Loucy (cell line): ENCODE data around the gene TARBP2.

ENCODE experiments used
- H2AFZ ChIP-seq: fragments of 200-600 bp; sonication (generic); 2 replicates; pipeline ENCODE4 v1.6.0; 2016; ENCODE audit warnings: antibody characterized with exemption, mild to moderate bottlenecking, low read length, moderate library complexity
- H3F3A ChIP-seq: fragments of 200-600 bp; 2 replicates; pipeline ENCODE4 v1.6.0; 2016; ENCODE audit warnings: antibody characterized with exemption, low read depth, mild to moderate bottlenecking
- H3K27me3 ChIP-seq: fragments of 200-600 bp; sonication (generic); 2 replicates; pipeline ENCODE4 v1.6.1; 2014; ENCODE audit warnings: low read length, mild to moderate bottlenecking; ENCODE audit not compliant: insufficient read depth, poor library complexity, severe bottlenecking
- H3K36me3 ChIP-seq: fragments of 200-600 bp; sonication (generic); 2 replicates; pipeline ENCODE4 v1.6.1; 2016; ENCODE audit warnings: low read length; ENCODE audit not compliant: insufficient read depth
- H3K4me1 ChIP-seq: fragments of 200-600 bp; sonication (generic); 2 replicates; pipeline ENCODE4 v1.5.1; 2014; ENCODE audit warnings: low read length, mild to moderate bottlenecking; ENCODE audit not compliant: insufficient read depth, poor library complexity, severe bottlenecking
- H3K4me2 ChIP-seq: fragments of 200-600 bp; sonication (generic); 2 replicates; pipeline ENCODE4 v1.6.0; 2014; ENCODE audit warnings: antibody characterized with exemption, low read length, low read depth, mild to moderate bottlenecking; ENCODE audit not compliant: poor library complexity, severe bottlenecking
- H3K4me3 ChIP-seq: fragments of 200-600 bp; sonication (generic); 2 replicates; pipeline ENCODE4 v1.5.1; 2014; ENCODE audit warnings: low read length, mild to moderate bottlenecking, mixed read lengths; ENCODE audit not compliant: poor library complexity, severe bottlenecking
- H3K79me2 ChIP-seq: fragments of 200-600 bp; sonication (generic); 2 replicates; pipeline ENCODE4 v1.6.1; 2014; ENCODE audit warnings: low read length; ENCODE audit not compliant: insufficient read depth
- H3K9ac ChIP-seq: fragments of 200-600 bp; sonication (generic); 2 replicates; pipeline ENCODE4 v1.6.0; 2014; ENCODE audit warnings: mild to moderate bottlenecking, low read depth, low read length, moderate library complexity; ENCODE audit not compliant: poor library complexity, severe bottlenecking
- H3K9me2 ChIP-seq: fragments of 200-600 bp; sonication (generic); replicated peaks from 2 replicates; pipeline ENCODE4 v1.6.1; 2016; ENCODE audit warnings: low read depth, low read length, mixed read lengths
- H3K9me3 ChIP-seq: fragments of 200-600 bp; sonication (generic); 2 replicates; pipeline ENCODE4 v1.6.1; 2014; ENCODE audit warnings: mild to moderate bottlenecking, antibody characterized with exemption, low read length, low read depth; ENCODE audit not compliant: insufficient read depth
- H4K20me1 ChIP-seq: fragments of 200-600 bp; sonication (generic); 2 replicates; pipeline ENCODE4 v1.6.0; 2014; ENCODE audit warnings: antibody characterized with exemption, low read length, mild to moderate bottlenecking; ENCODE audit not compliant: insufficient read depth, poor library complexity, severe bottlenecking
- CTCF ChIP-seq: fragments of 200-600 bp; sonication (generic); conservative IDR thresholded peaks from 2 replicates; pipeline ENCODE4 v1.5.1; 2014; ENCODE audit warnings: mild to moderate bottlenecking, antibody characterized with exemption, low read length
- EZH2phosphoT487 ChIP-seq: fragments of 200-600 bp; IDR thresholded peaks from 2 replicates; pipeline ENCODE4 v1.6.1; 2018; ENCODE audit warnings: antibody characterized with exemption, mild to moderate bottlenecking, moderate library complexity, borderline replicate concordance

The TARBP2 gene

DNA sequence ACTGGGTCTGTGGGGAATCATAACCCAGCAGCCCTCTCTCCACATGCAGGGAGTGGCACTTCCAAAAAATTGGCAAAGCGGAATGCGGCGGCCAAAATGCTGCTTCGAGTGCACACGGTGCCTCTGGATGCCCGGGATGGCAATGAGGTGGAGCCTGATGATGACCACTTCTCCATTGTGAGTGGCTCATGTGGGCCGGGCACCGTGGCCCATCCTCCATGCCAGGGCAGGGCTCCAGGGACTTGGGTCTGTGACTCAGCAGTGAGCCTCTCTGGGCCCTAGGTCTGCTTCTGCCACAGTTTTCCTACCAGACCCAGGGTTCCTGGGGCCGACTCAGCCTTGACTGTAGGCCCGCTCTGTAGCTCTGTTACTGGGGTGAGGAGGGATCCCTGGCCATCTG lies 4.0 kb downstream of the TARBP2 start:
- TF ChIP-seq EZH2phosphoT487, result no peak
- no peak for TF ChIP-seq CTCF
- H3K4me2 ChIP-seq, result no peak overlapping the region
- peaks cover 23% of the 10 kb centered on the region for H3K79me2 ChIP-seq

GRCh38 chr12:53505555-53506449 lies 4.7 kb downstream of the TARBP2 start:
- H2AFZ ChIP-seq, result no peak overlapping the region

More for the DNA sequence above, 4.0 kb downstream of the TARBP2 start:
- Histone ChIP-seq H3K4me3 (no peak overlapping the region), H3K9ac (no peak overlapping the region), H3K4me1 (peaks cover 21% of the 10 kb centered on the region), H3K9me3 (no peaks in the 10 kb centered on the region), H2AFZ (no peak overlapping the region), H3F3A (no peaks in the 10 kb centered on the region), H4K20me1 (no peaks in the 10 kb centered on the region), H3K27me3 (no peaks in the 10 kb centered on the region), H3K9me2 (no peaks in the 10 kb centered on the region), H3K36me3 (no peaks in the 10 kb centered on the region; the same call in 1 of the 2 replicates)

DNA sequence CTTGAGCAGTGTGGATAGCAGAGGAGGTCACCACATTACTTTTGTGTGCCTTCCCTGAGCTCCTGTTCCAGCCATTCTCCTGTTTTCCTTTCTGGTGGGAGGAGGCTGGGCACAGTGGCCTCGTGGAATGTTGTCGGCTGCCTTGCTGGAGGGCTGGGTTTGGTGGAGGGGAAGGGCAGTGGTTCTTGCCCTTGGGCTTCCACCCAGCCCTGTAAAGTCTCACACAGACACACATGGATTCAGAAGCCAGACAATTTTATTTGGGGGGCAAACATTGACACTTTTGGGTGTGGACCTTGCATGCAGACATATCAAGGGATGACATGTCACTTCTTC lies 5.3 kb downstream of the TARBP2 start:
- Histone ChIP-seq H3K4me2 (no peak overlapping the region), H3K27me3 (no peaks in the 10 kb centered on the region)
- no peak for TF ChIP-seq EZH2phosphoT487
- TF ChIP-seq CTCF, result no peak

More at GRCh38 chr12:53505555-53506449, 4.7 kb downstream of the TARBP2 start:
- Histone ChIP-seq H3K9me3 (no peaks in the 10 kb centered on the region), H3K27me3 (no peaks in the 10 kb centered on the region), H3K9ac (no peak overlapping the region), H3K79me2 (peaks cover 23% of the 10 kb centered on the region), H3K36me3 (no peaks in the 10 kb centered on the region; the same call in 1 of the 2 replicates), H3K9me2 (no peaks in the 10 kb centered on the region), H3K4me1 (peaks cover 17% of the 10 kb centered on the region), H3K4me3 (no peak overlapping the region), H3K4me2 (no peak overlapping the region), H4K20me1 (no peaks in the 10 kb centered on the region), H3F3A (no peaks in the 10 kb centered on the region)
- TF ChIP-seq EZH2phosphoT487 (no peak), CTCF (no peak)

More for the DNA sequence above, 5.3 kb downstream of the TARBP2 start:
- no peaks in the 10 kb centered on the region for H4K20me1 ChIP-seq
- H3K9me2 ChIP-seq, result no peaks in the 10 kb centered on the region
- H3K4me1 ChIP-seq, result peaks cover 17% of the 10 kb centered on the region
- no peak overlapping the region for H2AFZ ChIP-seq
- H3K79me2 ChIP-seq, result peaks cover 23% of the 10 kb centered on the region
- H3F3A ChIP-seq, result no peaks in the 10 kb centered on the region
- H3K9me3 ChIP-seq, result no peaks in the 10 kb centered on the region
- no peak overlapping the region for H3K4me3 ChIP-seq
- H3K9ac ChIP-seq, result no peak overlapping the region
- H3K36me3 ChIP-seq, result no peaks in the 10 kb centered on the region; the same call in 1 of the 2 replicates
